Measurements from ENCODE around the gene OR52B4.

DNA sequence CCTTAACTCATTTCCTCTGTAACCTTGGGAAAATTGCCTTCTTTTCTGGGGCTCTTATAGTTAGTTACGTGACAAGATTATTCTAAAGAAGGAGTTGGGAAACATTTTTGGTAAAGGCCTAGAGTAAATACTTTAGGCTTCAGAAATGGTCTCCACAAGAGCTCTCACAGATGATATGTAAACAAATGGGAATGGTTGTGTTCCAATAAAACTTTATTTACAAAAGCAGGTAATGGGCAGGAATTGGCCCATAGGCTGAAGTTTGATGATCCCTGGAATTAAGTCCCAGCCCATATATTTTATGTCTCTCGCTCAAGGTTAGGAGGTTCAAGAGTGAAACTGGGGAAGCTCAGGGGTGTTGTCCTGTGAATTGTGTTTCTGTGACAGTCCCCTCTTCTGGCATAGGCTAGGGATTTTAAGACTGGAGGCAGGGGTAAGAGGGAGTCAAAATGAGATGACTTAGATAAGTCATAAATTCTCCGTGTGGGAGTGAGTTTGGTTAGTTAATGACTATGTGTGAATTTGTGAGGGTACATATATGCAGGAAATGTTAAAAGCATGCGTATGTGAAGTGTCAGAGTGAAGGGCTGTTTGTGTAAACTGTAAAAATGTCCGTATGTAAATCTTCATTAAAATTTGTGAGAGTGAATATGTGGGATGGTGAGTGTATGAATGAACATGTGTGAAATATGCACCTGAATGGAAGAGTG, 7.4 kb upstream of the OR52B4 start:
- TF ChIP-seq, protein P1, sequence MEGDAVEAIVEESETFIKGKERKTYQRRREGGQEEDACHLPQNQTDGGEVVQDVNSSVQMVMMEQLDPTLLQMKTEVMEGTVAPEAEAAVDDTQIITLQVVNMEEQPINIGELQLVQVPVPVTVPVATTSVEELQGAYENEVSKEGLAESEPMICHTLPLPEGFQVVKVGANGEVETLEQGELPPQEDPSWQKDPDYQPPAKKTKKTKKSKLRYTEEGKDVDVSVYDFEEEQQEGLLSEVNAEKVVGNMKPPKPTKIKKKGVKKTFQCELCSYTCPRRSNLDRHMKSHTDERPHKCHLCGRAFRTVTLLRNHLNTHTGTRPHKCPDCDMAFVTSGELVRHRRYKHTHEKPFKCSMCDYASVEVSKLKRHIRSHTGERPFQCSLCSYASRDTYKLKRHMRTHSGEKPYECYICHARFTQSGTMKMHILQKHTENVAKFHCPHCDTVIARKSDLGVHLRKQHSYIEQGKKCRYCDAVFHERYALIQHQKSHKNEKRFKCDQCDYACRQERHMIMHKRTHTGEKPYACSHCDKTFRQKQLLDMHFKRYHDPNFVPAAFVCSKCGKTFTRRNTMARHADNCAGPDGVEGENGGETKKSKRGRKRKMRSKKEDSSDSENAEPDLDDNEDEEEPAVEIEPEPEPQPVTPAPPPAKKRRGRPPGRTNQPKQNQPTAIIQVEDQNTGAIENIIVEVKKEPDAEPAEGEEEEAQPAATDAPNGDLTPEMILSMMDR (IDR thresholded peaks at IDR 0.05), result no peak
- TF ChIP-seq POLR2A (IDR thresholded peaks at IDR 0.05), result no peak

Data from uterus (tissue), 2 donors.